B cell (primary cell): ENCODE data around the gene DNAH3. TPM values are rescaled to one million over a fixed set of nuclear protein-coding genes. Genes with fewer than 3 reads are reported as not detected.

ENCODE experiments used
- ATAC-seq: fragments of 200-7000 bp; cut with Tn5 transposase; one replicate; pipeline ENCODE4 v1.10.0; 2021; ENCODE audit warnings: low read depth, mild to moderate bottlenecking, moderate number of reproducible peaks, moderate library complexity
- CTCF ChIA-PET: fragments of 350-600 bp; sonication (Branson Sonifier 250); formaldehyde crosslinking; loops from one replicate; lab custom pipeline; 2021; ENCODE audit warnings: antibody characterized with exemption, inconsistent platforms; lab: Charles Lee
- POLR2A ChIA-PET: fragments of 350-600 bp; sonication (Branson Sonifier 250); formaldehyde crosslinking; loops from one replicate; lab custom pipeline; 2021; ENCODE audit warnings: antibody characterized with exemption; lab: Charles Lee
- DNase-seq: peaks from one replicate; pipeline ENCODE4 v3.0.0; 2013
- H2AFZ ChIP-seq: 2 replicates; pipeline ENCODE4 v1.6.1; 2012; ENCODE audit warnings: mild to moderate bottlenecking, low read depth, low read length; ENCODE audit not compliant: insufficient read depth, poor library complexity, severe bottlenecking
- H3K27ac ChIP-seq, 2 donors: 1 replicate in 1 of 2; 2 replicates in 1 of 2; pipeline ENCODE4 v1.5.1; 2012 to 2013; ENCODE audit warnings: low read length in 2 of 2, mild to moderate bottlenecking in 2 of 2, moderate library complexity in 1 of 2
- H3K27me3 ChIP-seq, 4 experiments: fragments of 200-600 bp in 1 of 4; sonication (generic) in 1 of 4; replicated peaks in 1 of 4; 1 replicate in 2 of 4; 2 replicates in 2 of 4; pipeline versions ENCODE4 v1.6.1 to v1.7.0; 2013 to 2016; ENCODE audit warnings: low read length in 3 of 4, mild to moderate bottlenecking in 2 of 4, mixed read lengths in 1 of 4, moderate library complexity in 1 of 4; ENCODE audit not compliant: insufficient read depth in 4 of 4, control insufficient read depth in 3 of 4; ENCODE audit errors: control extremely low read depth in 1 of 4
- H3K36me3 ChIP-seq, 2 experiments: replicated peaks in 1 of 2; 1 replicate in 1 of 2; 2 replicates in 1 of 2; pipeline versions ENCODE4 v1.6.1 to v1.7.1; 2013; ENCODE audit warnings: low read length in 1 of 2; ENCODE audit not compliant: insufficient read depth in 2 of 2, control insufficient read depth in 1 of 2; ENCODE audit errors: control extremely low read depth in 1 of 2, extremely low read depth in 1 of 2
- H3K4me1 ChIP-seq, 2 donors: fragments of 200-600 bp in 1 of 2; sonication (generic) in 1 of 2; 1 replicate in 1 of 2; 2 replicates in 1 of 2; pipeline versions ENCODE4 v1.5.1 to v1.6.1; 2013 to 2017; ENCODE audit warnings: low read length in 2 of 2; ENCODE audit not compliant: control insufficient read depth in 2 of 2, insufficient read depth in 2 of 2
- H3K4me2 ChIP-seq: replicated peaks from 2 replicates; pipeline ENCODE3; 2012; ENCODE audit warnings: mild to moderate bottlenecking, low read depth, low read length; ENCODE audit not compliant: poor library complexity, severe bottlenecking
- H3K4me3 ChIP-seq, 5 experiments: fragments of 200-600 bp in 1 of 5; sonication (generic) in 1 of 5; 1 replicate in 3 of 5; 2 replicates in 2 of 5; pipeline versions ENCODE4 v1.5.1 to v1.7.0; 2011 to 2016; ENCODE audit warnings: low read length in 4 of 5, mild to moderate bottlenecking in 4 of 5, low read depth in 2 of 5, control low read depth in 1 of 5, moderate library complexity in 1 of 5; ENCODE audit not compliant: insufficient read depth in 1 of 5; ENCODE audit errors: control extremely low read depth in 1 of 5, extremely low read depth in 1 of 5
- H3K79me2 ChIP-seq: fragments of 200-600 bp; sonication (generic); one replicate; pipeline ENCODE4 v1.6.0; 2016; ENCODE audit warnings: low read length; ENCODE audit not compliant: control insufficient read depth, insufficient read depth
- H3K9ac ChIP-seq: fragments of 200-600 bp; sonication (generic); 2 replicates; pipeline ENCODE4 v1.6.1; 2017; ENCODE audit warnings: mild to moderate bottlenecking, low read length, moderate library complexity
- H3K9me3 ChIP-seq, 3 donors: one replicate each; pipeline versions ENCODE4 v1.6.1 to v1.7.1; 2013; ENCODE audit warnings: low read length in 2 of 3; ENCODE audit not compliant: control insufficient read depth in 2 of 3, insufficient read depth in 1 of 3; ENCODE audit errors: control extremely low read depth in 1 of 3
- H4K20me1 ChIP-seq: 2 replicates; pipeline ENCODE4 v1.6.0; 2012; ENCODE audit warnings: mild to moderate bottlenecking, low read length; ENCODE audit not compliant: insufficient read depth, control insufficient read depth, poor library complexity, severe bottlenecking
- H3K27ac Mint-ChIP-seq: one replicate; pipeline ENCODE4 v1.8.0; 2021; ENCODE audit warnings: mixed read lengths
- H3K27me3 Mint-ChIP-seq: one replicate; pipeline ENCODE4 v1.8.0; 2021; ENCODE audit warnings: mixed read lengths
- H3K4me1 Mint-ChIP-seq: one replicate; pipeline ENCODE4 v1.8.0; 2021; ENCODE audit warnings: mixed read lengths
- H3K4me3 Mint-ChIP-seq: one replicate; pipeline ENCODE4 v1.8.0; 2021; ENCODE audit warnings: mixed read lengths
- H3K9me3 Mint-ChIP-seq: one replicate; pipeline ENCODE4 v1.8.0; 2022; ENCODE audit warnings: mixed read lengths; ENCODE audit not compliant: insufficient read depth
- EZH2 ChIP-seq: IDR thresholded peaks from 2 replicates; pipeline ENCODE4 v1.6.1; 2012; ENCODE audit warnings: borderline replicate concordance, low read depth, mild to moderate bottlenecking, moderate library complexity, low read length; ENCODE audit not compliant: insufficient read depth, poor library complexity, severe bottlenecking
- WGBS: methylation state at CpG from one replicate; pipeline ENCODE4 v1.1.5; 2013; ENCODE audit warnings: missing lambda C conversion rate; ENCODE audit not compliant: insufficient coverage; 5-methylcytosine and 5-hydroxymethylcytosine counted together
- intact Hi-C: fragments of 100-400 bp; cut with micrococcal nuclease; formaldehyde crosslinking; loops from one replicate; pipeline ENCODE4 v1.10.0; 2022
- polyA plus RNA-seq: library from polyadenylated mRNA; depleted of rRNA; stranded (reverse); fragments of >200 nt; gene quantifications from 2 replicates; pipeline ENCODE4 v1.2.3, GENCODE V29; 2012
- total RNA-seq, 2 donors: library from RNA; stranded (reverse); fragments of 120-200 nt in 1 of 2; gene quantifications; 1 replicate in 1 of 2; 2 replicates in 1 of 2; pipeline versions ENCODE4 v1.2.3 to v1.2.4, GENCODE V29; 2013 to 2022
- TF ChIP-seq, protein P1 (sequence below): fragments of 200-600 bp; IDR thresholded peaks from one replicate; pipeline ENCODE4 v1.8.0; 2022; ENCODE audit warnings: antibody characterized with exemption, mild to moderate bottlenecking

The DNAH3 gene
- total and polyA plus RNA-seq, 2 donors (not counting 1 experiment from before 2014, with no cell fraction given), result not detected

DNA sequence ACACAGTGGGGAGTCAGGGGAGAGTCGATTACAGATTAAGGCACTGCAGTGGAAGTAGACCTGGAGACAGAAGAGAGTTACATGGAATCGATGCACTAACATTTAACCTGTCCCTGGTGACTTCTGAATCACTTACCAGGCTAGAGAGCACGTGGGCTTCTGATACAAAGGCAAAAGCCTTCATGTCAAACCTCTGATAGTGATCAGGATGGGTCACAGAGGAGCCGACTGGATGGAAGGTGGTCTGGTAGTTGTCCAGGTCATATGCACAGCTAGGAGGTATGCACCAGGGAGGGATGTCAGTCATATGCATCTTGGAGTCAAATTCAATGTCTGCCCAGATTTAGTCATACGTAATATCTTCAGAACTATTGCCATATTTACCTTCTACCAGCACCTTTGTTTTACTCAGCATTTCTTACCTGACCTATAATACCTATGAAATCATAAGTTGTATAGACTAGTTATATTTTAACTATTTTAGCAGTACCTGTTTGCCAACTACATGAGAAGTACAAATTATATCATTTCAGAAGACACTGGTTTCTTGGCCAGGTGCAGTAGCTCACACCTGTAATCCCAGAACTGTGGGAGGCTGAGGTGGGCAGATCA is 49.1 kb upstream of the DNAH3 start:
- no peak overlapping the region for H3K27ac Mint-ChIP-seq
- no peaks in the 10 kb centered on the region for H3K9me3 Mint-ChIP-seq
- no peaks in the 10 kb centered on the region for H4K20me1 ChIP-seq
- no peak overlapping the region for H2AFZ ChIP-seq
- peaks cover 13% of the 10 kb centered on the region for H3K4me1 Mint-ChIP-seq
- POLR2A ChIA-PET, result no interaction called here
- no peak for ATAC-seq
- 78% methylated on average over 4 of the region's 5 CpGs for WGBS
- TF ChIP-seq, protein P1, sequence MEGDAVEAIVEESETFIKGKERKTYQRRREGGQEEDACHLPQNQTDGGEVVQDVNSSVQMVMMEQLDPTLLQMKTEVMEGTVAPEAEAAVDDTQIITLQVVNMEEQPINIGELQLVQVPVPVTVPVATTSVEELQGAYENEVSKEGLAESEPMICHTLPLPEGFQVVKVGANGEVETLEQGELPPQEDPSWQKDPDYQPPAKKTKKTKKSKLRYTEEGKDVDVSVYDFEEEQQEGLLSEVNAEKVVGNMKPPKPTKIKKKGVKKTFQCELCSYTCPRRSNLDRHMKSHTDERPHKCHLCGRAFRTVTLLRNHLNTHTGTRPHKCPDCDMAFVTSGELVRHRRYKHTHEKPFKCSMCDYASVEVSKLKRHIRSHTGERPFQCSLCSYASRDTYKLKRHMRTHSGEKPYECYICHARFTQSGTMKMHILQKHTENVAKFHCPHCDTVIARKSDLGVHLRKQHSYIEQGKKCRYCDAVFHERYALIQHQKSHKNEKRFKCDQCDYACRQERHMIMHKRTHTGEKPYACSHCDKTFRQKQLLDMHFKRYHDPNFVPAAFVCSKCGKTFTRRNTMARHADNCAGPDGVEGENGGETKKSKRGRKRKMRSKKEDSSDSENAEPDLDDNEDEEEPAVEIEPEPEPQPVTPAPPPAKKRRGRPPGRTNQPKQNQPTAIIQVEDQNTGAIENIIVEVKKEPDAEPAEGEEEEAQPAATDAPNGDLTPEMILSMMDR, result no peak
- no peak for TF ChIP-seq EZH2
- no peak overlapping the region for H3K4me3 ChIP-seq
- H3K79me2 ChIP-seq, result no peaks in the 10 kb centered on the region
- H3K36me3 ChIP-seq, result no peaks in the 10 kb centered on the region
- peaks cover 23% of the 10 kb centered on the region for H3K27me3 Mint-ChIP-seq
- DNase-seq, result no peak
- no peaks in the 10 kb centered on the region for H3K9me3 ChIP-seq
- CTCF ChIA-PET, result interaction anchor here (1.7 kb wide), 1 partner anchor 14 kb away, joined by 5 read pairs; no protein-coding TSS in a partner anchor
- H3K4me1 ChIP-seq, result peaks cover 9 to 10% of the 10 kb centered on the region in 2 donors
- no peak overlapping the region for H3K9ac ChIP-seq
- H3K27me3 ChIP-seq, result peaks cover 0 to 7% (median 4%) of the 10 kb centered on the region in 4 experiments
- no peak overlapping the region for H3K4me2 ChIP-seq
- intact Hi-C loops, result no loop called here
- no peak overlapping the region for H3K27ac ChIP-seq
- H3K4me3 Mint-ChIP-seq, result no peak overlapping the region

- no peak overlapping the region for H3K9ac ChIP-seq
- no peak overlapping the region for H3K4me3 ChIP-seq
- ChIA-PET CTCF (no interaction called here), POLR2A (no interaction called here)
- intact Hi-C loops, result no loop called here
- H3K79me2 ChIP-seq, result no peaks in the 10 kb centered on the region
- WGBS, result 78% methylated on average over 3 of the region's 3 CpGs
- no peak for ATAC-seq
- Mint-ChIP-seq H3K27me3 (peaks cover 25% of the 10 kb centered on the region), H3K27ac (no peak overlapping the region), H3K4me1 (peaks cover 17% of the 10 kb centered on the region), H3K9me3 (no peaks in the 10 kb centered on the region), H3K4me3 (no peak overlapping the region)
- H2AFZ ChIP-seq, result no peak overlapping the region
- peaks cover 0 to 7% (median 4%) of the 10 kb centered on the region in 4 experiments for H3K27me3 ChIP-seq
- TF ChIP-seq, protein P1, result no peak
- no peak for TF ChIP-seq EZH2
- H3K4me1 ChIP-seq, result peaks cover 12% of the 10 kb centered on the region in 2 donors
- H4K20me1 ChIP-seq, result no peaks in the 10 kb centered on the region
- no peaks in the 10 kb centered on the region for H3K36me3 ChIP-seq
- H3K4me2 ChIP-seq, result no peak overlapping the region
- H3K27ac ChIP-seq, result no peak overlapping the region
- no peak for DNase-seq
- no peaks in the 10 kb centered on the region for H3K9me3 ChIP-seq
Observed at GRCh38 chr16:21197621-21198020, 47.0 kb upstream of the DNAH3 start.
